H9 (cell line): ENCODE data around the gene PPP1CB. TPM values are rescaled to one million over a fixed set of nuclear protein-coding genes. Genes with fewer than 3 reads are reported as not detected.

ENCODE experiments used
- DNase-seq: peaks from one replicate; pipeline ENCODE4 v3.0.0-alpha.2; 2017
- H2AFZ ChIP-seq: one replicate; pipeline ENCODE4 v1.6.1; 2013; ENCODE audit warnings: mild to moderate bottlenecking, low read length, control low read depth, moderate library complexity
- H2AK5ac ChIP-seq: 2 replicates; pipeline ENCODE4 v1.6.1; 2013; ENCODE audit warnings: low read length, control low read depth, mixed read lengths; ENCODE audit not compliant: insufficient read length
- H2BK120ac ChIP-seq: one replicate; pipeline ENCODE4 v1.6.1; 2013; ENCODE audit warnings: low read depth, mild to moderate bottlenecking, low read length, control low read depth, inconsistent platforms; ENCODE audit not compliant: poor library complexity, severe bottlenecking
- H2BK12ac ChIP-seq: 2 replicates; pipeline ENCODE4 v1.6.1; 2013; ENCODE audit warnings: low read length, control low read depth, mixed read lengths, low read depth; ENCODE audit not compliant: insufficient read length
- H2BK15ac ChIP-seq: 2 replicates; pipeline ENCODE4 v1.6.1; 2013; ENCODE audit warnings: low read depth, low read length, control low read depth
- H2BK20ac ChIP-seq: one replicate; pipeline ENCODE4 v1.6.1; 2013; ENCODE audit warnings: low read depth, mild to moderate bottlenecking, low read length, control low read depth, inconsistent platforms; ENCODE audit not compliant: poor library complexity, severe bottlenecking
- H2BK5ac ChIP-seq: 2 replicates; pipeline ENCODE4 v1.6.1; 2013; ENCODE audit warnings: low read length, control low read depth, mixed read lengths; ENCODE audit not compliant: insufficient read length
- H3K14ac ChIP-seq: 2 replicates; pipeline ENCODE4 v1.6.1; 2013; ENCODE audit warnings: low read length, control low read depth; ENCODE audit not compliant: insufficient read depth
- H3K18ac ChIP-seq: 2 replicates; pipeline ENCODE4 v1.6.1; 2013; ENCODE audit warnings: low read depth, mild to moderate bottlenecking, mixed read lengths, low read length, control low read depth; ENCODE audit not compliant: insufficient read length
- H3K23ac ChIP-seq: 2 replicates; pipeline ENCODE4 v1.6.1; 2013; ENCODE audit warnings: low read length, control low read depth, mixed read lengths, low read depth; ENCODE audit not compliant: insufficient read length
- H3K23me2 ChIP-seq: 2 replicates; pipeline ENCODE4 v1.6.1; 2013; ENCODE audit warnings: low read depth, mild to moderate bottlenecking, mixed read lengths, low read length, control low read depth; ENCODE audit not compliant: insufficient read length, poor library complexity, severe bottlenecking
- H3K27ac ChIP-seq: 2 replicates; pipeline ENCODE4 v1.5.1; 2013; ENCODE audit warnings: low read length, control low read depth, mixed read lengths, low read depth; ENCODE audit not compliant: insufficient read length
- H3K27me3 ChIP-seq: 2 replicates; pipeline ENCODE4 v1.6.1; 2013; ENCODE audit warnings: low read length, control low read depth, inconsistent platforms; ENCODE audit not compliant: insufficient read depth
- H3K4ac ChIP-seq: 2 replicates; pipeline ENCODE4 v1.6.1; 2013; ENCODE audit warnings: low read depth, mild to moderate bottlenecking, control low read depth, inconsistent platforms, low read length, moderate library complexity
- H3K4me1 ChIP-seq: 2 replicates; pipeline ENCODE4 v1.6.1; 2013; ENCODE audit warnings: low read length, control low read depth, inconsistent platforms; ENCODE audit not compliant: insufficient read depth
- H3K4me2 ChIP-seq: 2 replicates; pipeline ENCODE4 v1.6.1; 2013; ENCODE audit warnings: low read length, control low read depth, mixed read lengths; ENCODE audit not compliant: insufficient read length, insufficient read depth
- H3K56ac ChIP-seq: 2 replicates; pipeline ENCODE4 v1.6.1; 2013; ENCODE audit warnings: low read depth, mild to moderate bottlenecking, mixed read lengths, low read length, control low read depth; ENCODE audit not compliant: insufficient read length
- H3K79me1 ChIP-seq: 2 replicates; pipeline ENCODE4 v1.6.1; 2013; ENCODE audit warnings: low read depth, mild to moderate bottlenecking, moderate library complexity, low read length, control low read depth, inconsistent platforms; ENCODE audit not compliant: insufficient read depth, poor library complexity, severe bottlenecking
- H3K79me2 ChIP-seq: 2 replicates; pipeline ENCODE4 v1.6.1; 2013; ENCODE audit warnings: low read length, control low read depth, inconsistent platforms; ENCODE audit not compliant: insufficient read depth
- H3K9ac ChIP-seq: 2 replicates; pipeline ENCODE4 v1.6.1; 2013; ENCODE audit warnings: low read length, control low read depth, mixed read lengths; ENCODE audit not compliant: insufficient read length; ENCODE audit errors: extremely low read depth
- H3K9me3 ChIP-seq: one replicate; pipeline ENCODE4 v1.6.1; 2013; ENCODE audit warnings: low read depth, low read length, inconsistent platforms; ENCODE audit not compliant: control insufficient read depth
- H3T11ph ChIP-seq: one replicate; pipeline ENCODE4 v1.6.1; 2013; ENCODE audit warnings: mild to moderate bottlenecking, low read length, control low read depth, inconsistent platforms
- H4K20me1 ChIP-seq: one replicate; pipeline ENCODE4 v1.6.1; 2013; ENCODE audit not compliant: control insufficient read depth, insufficient read length, insufficient read depth
- H4K5ac ChIP-seq: 2 replicates; pipeline ENCODE4 v1.6.1; 2013; ENCODE audit warnings: low read depth, mild to moderate bottlenecking, mixed read lengths, low read length, control low read depth; ENCODE audit not compliant: insufficient read length
- H4K8ac ChIP-seq: replicated peaks from 2 replicates; pipeline ENCODE4 v1.6.1; 2013; ENCODE audit warnings: low read length, control low read depth, mixed read lengths, low read depth; ENCODE audit not compliant: insufficient read length
- H4K91ac ChIP-seq: 2 replicates; pipeline ENCODE4 v1.6.1; 2013; ENCODE audit warnings: low read depth, mild to moderate bottlenecking, moderate library complexity, mixed read lengths, low read length, control low read depth; ENCODE audit not compliant: insufficient read length
- H3K27ac Mint-ChIP-seq, 3 experiments: 2 replicates in 2 of 3; 3 replicates in 1 of 3; pipeline ENCODE4 v1.8.0; 2020 to 2021; ENCODE audit warnings: mixed read lengths in 3 of 3, mild to moderate bottlenecking in 1 of 3, moderate library complexity in 1 of 3
- H3K27me3 Mint-ChIP-seq: 2 replicates; pipeline ENCODE4 v1.8.0; 2021; ENCODE audit warnings: low read depth, mild to moderate bottlenecking, moderate library complexity, mixed read lengths
- H3K36me3 Mint-ChIP-seq, 3 experiments: 2 replicates in 2 of 3; 3 replicates in 1 of 3; pipeline ENCODE4 v1.8.0; 2020 to 2021; ENCODE audit warnings: low read depth in 3 of 3, mixed read lengths in 3 of 3; ENCODE audit not compliant: insufficient read depth in 1 of 3
- H3K4me1 Mint-ChIP-seq, 2 experiments: 2 replicates each; pipeline ENCODE4 v1.8.0; 2020; ENCODE audit warnings: mixed read lengths in 2 of 2
- H3K4me3 Mint-ChIP-seq, 2 experiments: 2 replicates in 1 of 2; 3 replicates in 1 of 2; pipeline ENCODE4 v1.8.0; 2020 to 2021; ENCODE audit warnings: mild to moderate bottlenecking in 2 of 2, mixed read lengths in 2 of 2, moderate library complexity in 1 of 2
- H3K9me3 Mint-ChIP-seq, 2 experiments: 2 replicates in 1 of 2; 3 replicates in 1 of 2; pipeline ENCODE4 v1.8.0; 2020; ENCODE audit warnings: mild to moderate bottlenecking in 2 of 2, mixed read lengths in 2 of 2, moderate library complexity in 1 of 2
- CTCF ChIP-seq: fragments of 200-600 bp; sonication (generic); conservative IDR thresholded peaks from 3 replicates; pipeline ENCODE4 v1.8.0; 2021; ENCODE audit warnings: antibody characterized with exemption, mild to moderate bottlenecking
- WGBS: extraction: QIAGEN DNeasy Blood & Tissue Kit; methylation state at CpG from one replicate; pipeline ENCODE4 v1.1.7; 2013; ENCODE audit warnings: missing lambda C conversion rate, low lambda C conversion rate, mixed read lengths; ENCODE audit not compliant: insufficient read length; ENCODE audit errors: extremely low coverage; 5-methylcytosine and 5-hydroxymethylcytosine counted together
- total RNA-seq: library from RNA; stranded (reverse); gene quantifications from 2 replicates; pipeline ENCODE4 v1.2.1, GENCODE V29; 2021

The PPP1CB gene
- total RNA-seq, 1 experiment from 2014 or later: 184 TPM

GRCh38 chr2:28748941-28749340, 2.7 kb upstream of the PPP1CB start:
- no peaks in the 10 kb centered on the region for H3K79me1 ChIP-seq
- H3K4me1 ChIP-seq: no peaks in the 10 kb centered on the region
- H3K18ac ChIP-seq: no peak overlapping the region
- H2BK5ac ChIP-seq: no peak overlapping the region
- H3K9me3 ChIP-seq: no peaks in the 10 kb centered on the region
- H2AK5ac ChIP-seq: no peak overlapping the region
- H4K91ac ChIP-seq: no peak overlapping the region
- WGBS: no CpG with 5 or more reads among the region's 1 CpG
- H4K5ac ChIP-seq: no peak overlapping the region
- H3K4me2 ChIP-seq: no peak overlapping the region
- no peak overlapping the region for H3K27ac ChIP-seq
- no peak overlapping the region for H3K14ac ChIP-seq
- Mint-ChIP-seq H3K4me1 (peaks cover 9 to 11% of the 10 kb centered on the region in 2 experiments; a peak in 3 of 4 replicates), H3K27me3 (no peaks in the 10 kb centered on the region; the same call in 1 of the 2 replicates), H3K9me3 (peaks cover 0 to 3% of the 10 kb centered on the region in 2 experiments; a peak in 1 of 5 replicates), H3K27ac (no peak overlapping the region), H3K36me3 (peaks cover 2 to 5% (median 3%) of the 10 kb centered on the region in 3 experiments; a peak in 2 of 7 replicates), H3K4me3 (no peak overlapping the region)
- no peak overlapping the region for H3T11ph ChIP-seq
- no peak overlapping the region for H2BK20ac ChIP-seq
- H2AFZ ChIP-seq: no peak overlapping the region
- no peak overlapping the region for H2BK12ac ChIP-seq
- H4K8ac ChIP-seq: no peak overlapping the region
- no peak for DNase-seq
- no peak overlapping the region for H3K4ac ChIP-seq
- no peak overlapping the region for H3K23ac ChIP-seq
- H3K56ac ChIP-seq: no peak overlapping the region
- H3K23me2 ChIP-seq: peaks cover 6% of the 10 kb centered on the region
- no peaks in the 10 kb centered on the region for H3K27me3 ChIP-seq
- H4K20me1 ChIP-seq: no peaks in the 10 kb centered on the region
- no peak overlapping the region for H2BK15ac ChIP-seq
- no peak overlapping the region for H3K9ac ChIP-seq
- TF ChIP-seq CTCF: no peak
- H3K79me2 ChIP-seq: peaks cover 12% of the 10 kb centered on the region; the same call in 1 of the 2 replicates
- no peak overlapping the region for H2BK120ac ChIP-seq
